SK-N-SH treated with all-trans-retinoic acid at 6 μM for 48 hours (cell line): ENCODE results near the gene NOS2.

Experiments used
- ATAC-seq: fragments of 200-7000 bp; cut with Tn5 transposase; 3 replicates; pipeline ENCODE4 v1.9.1; 2020; ENCODE audit warnings: mild to moderate bottlenecking, moderate library complexity
- BACH2 ChIP-seq: fragments of 250-450 bp; sonication (Bioruptor Pico); IDR thresholded peaks from 2 replicates; pipeline ENCODE4 v1.9.0; 2021; ENCODE audit warnings: mild to moderate bottlenecking, borderline replicate concordance
- CREB5 ChIP-seq: fragments of 250-450 bp; sonication (Bioruptor Pico); IDR thresholded peaks from 2 replicates; pipeline ENCODE4 v1.5.1; 2020; ENCODE audit warnings: low read depth, mild to moderate bottlenecking, moderate library complexity
- CSDC2 ChIP-seq: fragments of 250-450 bp; sonication (Bioruptor Pico); IDR thresholded peaks from 2 replicates; pipeline ENCODE4 v1.5.0; 2020; ENCODE audit warnings: mild to moderate bottlenecking, moderate library complexity
- CSRNP3 ChIP-seq: fragments of 250-450 bp; sonication (Bioruptor Pico); IDR thresholded peaks from 2 replicates; pipeline ENCODE4 v1.5.1; 2021; ENCODE audit warnings: mild to moderate bottlenecking, moderate library complexity
- ESRRG ChIP-seq: fragments of 250-450 bp; sonication (Bioruptor Pico); IDR thresholded peaks from 2 replicates; pipeline ENCODE4 v1.6.1; 2021; ENCODE audit warnings: mild to moderate bottlenecking
- GLIS3 ChIP-seq: fragments of 250-450 bp; sonication (Bioruptor Pico); IDR thresholded peaks from 2 replicates; pipeline ENCODE4 v1.5.0; 2020; ENCODE audit warnings: mild to moderate bottlenecking, moderate library complexity
- ISL1 ChIP-seq: fragments of 250-450 bp; sonication (Bioruptor Pico); IDR thresholded peaks from 2 replicates; pipeline ENCODE4 v2.1.2; 2022; ENCODE audit warnings: mild to moderate bottlenecking, moderate library complexity
- OSR1 ChIP-seq: fragments of 250-450 bp; sonication (Bioruptor Pico); IDR thresholded peaks from 2 replicates; pipeline ENCODE4 v1.8.0; 2022; ENCODE audit warnings: moderate library complexity, mild to moderate bottlenecking, inconsistent platforms
- PATZ1 ChIP-seq: fragments of 250-450 bp; sonication (Bioruptor Pico); IDR thresholded peaks from 2 replicates; pipeline ENCODE4 v1.8.0; 2020; ENCODE audit warnings: mild to moderate bottlenecking, moderate library complexity, borderline replicate concordance
- PPARA ChIP-seq: fragments of 250-450 bp; sonication (Bioruptor Pico); IDR thresholded peaks from 2 replicates; pipeline ENCODE4 v1.5.0; 2020; ENCODE audit warnings: mild to moderate bottlenecking, borderline replicate concordance
- RARB ChIP-seq: fragments of 250-450 bp; sonication (Bioruptor Pico); IDR thresholded peaks from 2 replicates; pipeline ENCODE4 v1.8.0; 2021; ENCODE audit warnings: mild to moderate bottlenecking, moderate library complexity
- SNAI2 ChIP-seq: fragments of 250-450 bp; sonication (Bioruptor Pico); IDR thresholded peaks from 2 replicates; pipeline ENCODE4 v1.5.0; 2020; ENCODE audit warnings: mild to moderate bottlenecking, moderate library complexity
- TCF4 ChIP-seq: fragments of 250-450 bp; sonication (Bioruptor Pico); IDR thresholded peaks from 2 replicates; pipeline ENCODE4 v1.8.0; 2021; ENCODE audit warnings: mild to moderate bottlenecking, moderate library complexity, borderline replicate concordance
- TOX ChIP-seq: fragments of 250-450 bp; sonication (Bioruptor Pico); IDR thresholded peaks from 2 replicates; pipeline ENCODE4 v1.8.0; 2021; ENCODE audit warnings: mild to moderate bottlenecking, moderate library complexity, borderline replicate concordance
- TSHZ2 ChIP-seq: fragments of 250-450 bp; sonication (Bioruptor Pico); IDR thresholded peaks from 2 replicates; pipeline ENCODE4 v1.5.0; 2020; ENCODE audit warnings: mild to moderate bottlenecking, moderate library complexity
- ZC3H10 ChIP-seq: fragments of 250-450 bp; sonication (Bioruptor Pico); IDR thresholded peaks from 2 replicates; pipeline ENCODE4 v1.5.1; 2021; ENCODE audit warnings: mild to moderate bottlenecking, moderate library complexity
- ZFP3 ChIP-seq: fragments of 250-450 bp; sonication (Bioruptor Pico); IDR thresholded peaks from 2 replicates; pipeline ENCODE4 v1.5.0; 2020; ENCODE audit warnings: mild to moderate bottlenecking, moderate library complexity
- ZFP30 ChIP-seq: fragments of 450-650 bp; formaldehyde crosslinking; IDR thresholded peaks from 2 replicates; pipeline ENCODE4 v1.5.0; 2022; ENCODE audit warnings: mild to moderate bottlenecking, moderate library complexity
- ZNF565 ChIP-seq: fragments of 450-650 bp; formaldehyde crosslinking; conservative IDR thresholded peaks from 2 replicates; pipeline ENCODE4 v1.5.0; 2020; ENCODE audit warnings: low read depth, mild to moderate bottlenecking, moderate library complexity
- ZNF70 ChIP-seq: fragments of 450-650 bp; formaldehyde crosslinking; IDR thresholded peaks from 2 replicates; pipeline ENCODE4 v1.5.0; 2020; ENCODE audit warnings: mild to moderate bottlenecking, moderate library complexity
- ZNF8 ChIP-seq: fragments of 450-650 bp; formaldehyde crosslinking; IDR thresholded peaks from 2 replicates; pipeline ENCODE4 v1.5.0; 2020; ENCODE audit warnings: mild to moderate bottlenecking, moderate library complexity

NOS2 gene

GRCh38 chr17:27743281-27743885, 56.9 kb downstream of the NOS2 start:
- ATAC-seq: no peak

GRCh38 chr17:27741971-27742575, 58.3 kb downstream of the NOS2 start:
- no peak for ATAC-seq
- no peak for TF ChIP-seq ZNF70 (CRISPR knock-in tag)
- no peak for TF ChIP-seq OSR1 (CRISPR knock-in tag)
- no peak for TF ChIP-seq CSDC2
- TF ChIP-seq RARB: no peak
- TF ChIP-seq CSRNP3 (CRISPR knock-in tag): no peak
- no peak for TF ChIP-seq ZNF565
- TF ChIP-seq ZC3H10: no peak
- no peak for TF ChIP-seq CREB5 (CRISPR knock-in tag)
- TF ChIP-seq PPARA (CRISPR knock-in tag): no peak
- TF ChIP-seq ISL1 (CRISPR knock-in tag): no peak
- TF ChIP-seq GLIS3 (CRISPR knock-in tag): no peak
- TF ChIP-seq PATZ1 (CRISPR knock-in tag): no peak
- no peak for TF ChIP-seq TOX
- no peak for TF ChIP-seq ZFP30 (CRISPR knock-in tag)
- no peak for TF ChIP-seq ZFP3 (CRISPR knock-in tag)
- TF ChIP-seq ZNF8 (CRISPR knock-in tag): no peak

More at GRCh38 chr17:27743281-27743885, 56.9 kb downstream of the NOS2 start:
- TF ChIP-seq ISL1 (CRISPR knock-in tag): no peak
- no peak for TF ChIP-seq PPARA (CRISPR knock-in tag)
- no peak for TF ChIP-seq RARB
- TF ChIP-seq SNAI2 (CRISPR knock-in tag): no peak
- TF ChIP-seq PATZ1 (CRISPR knock-in tag): no peak
- no peak for TF ChIP-seq CREB5 (CRISPR knock-in tag)
- TF ChIP-seq OSR1 (CRISPR knock-in tag): no peak
- no peak for TF ChIP-seq BACH2 (CRISPR knock-in tag)
- TF ChIP-seq TOX: no peak
- no peak for TF ChIP-seq CSDC2
- no peak for TF ChIP-seq ZNF565
- no peak for TF ChIP-seq ESRRG (CRISPR knock-in tag)
- no peak for TF ChIP-seq TSHZ2 (CRISPR knock-in tag)
- TF ChIP-seq TCF4 (CRISPR knock-in tag): no peak
